CD4-positive, alpha-beta T cell (primary cell): ENCODE data around the gene IQSEC3. TPM values are rescaled to one million over a fixed set of nuclear protein-coding genes. Genes with fewer than 3 reads are reported as not detected.

Experiments used
- ATAC-seq: fragments of 200-7000 bp; cut with Tn5 transposase; one replicate; pipeline ENCODE4 v1.10.0; 2022; ENCODE audit warnings: mild to moderate bottlenecking; ENCODE audit not compliant: poor library complexity
- CTCF ChIA-PET: fragments of 350-600 bp; sonication (Branson Sonifier 250); formaldehyde crosslinking; loops from one replicate; lab custom pipeline; 2021; ENCODE audit warnings: antibody characterized with exemption, inconsistent platforms; lab: Charles Lee
- POLR2A ChIA-PET: fragments of 350-600 bp; sonication (Branson Sonifier 250); formaldehyde crosslinking; loops from one replicate; lab custom pipeline; 2021; ENCODE audit warnings: antibody characterized with exemption, inconsistent platforms; lab: Charles Lee
- DNase-seq, 14 experiments: peaks; one replicate each; pipeline ENCODE4 v3.0.0-alpha.2; 2013 to 2020; ENCODE audit warnings: mixed read lengths in 2 of 14
- H3K27ac ChIP-seq, 2 donors: one replicate each; pipeline versions ENCODE4 v1.5.1 to v1.7.0; 2013; ENCODE audit warnings: low read length in 2 of 2, low read depth in 1 of 2, mild to moderate bottlenecking in 1 of 2
- H3K27me3 ChIP-seq, 2 experiments: 1 replicate in 1 of 2; 2 replicates in 1 of 2; pipeline versions ENCODE4 v1.6.1 to v1.7.0; 2013; ENCODE audit warnings: low read length in 2 of 2, control low read depth in 1 of 2, mild to moderate bottlenecking in 1 of 2, moderate library complexity in 1 of 2; ENCODE audit not compliant: insufficient read depth in 2 of 2, control insufficient read depth in 1 of 2
- H3K36me3 ChIP-seq: one replicate; pipeline ENCODE4 v1.6.1; 2013; ENCODE audit warnings: low read length, control low read depth; ENCODE audit not compliant: insufficient read depth
- H3K4me1 ChIP-seq: one replicate; pipeline ENCODE4 v1.6.1; 2013; ENCODE audit warnings: low read length, control low read depth; ENCODE audit not compliant: insufficient read depth
- H3K4me3 ChIP-seq: one replicate; pipeline ENCODE4 v1.5.1; 2013; ENCODE audit warnings: mild to moderate bottlenecking, low read length, moderate library complexity
- H3K9me3 ChIP-seq, 2 experiments: 1 replicate in 1 of 2; 2 replicates in 1 of 2; pipeline versions ENCODE4 v1.6.1 to v1.7.0; 2013; ENCODE audit warnings: low read length in 2 of 2, mild to moderate bottlenecking in 2 of 2, control low read depth in 1 of 2, moderate library complexity in 1 of 2; ENCODE audit not compliant: control insufficient read depth in 1 of 2, insufficient read depth in 1 of 2
- H3K27ac Mint-ChIP-seq: one replicate; pipeline ENCODE4 v1.8.0; 2020; ENCODE audit warnings: mixed read lengths
- H3K27me3 Mint-ChIP-seq: one replicate; pipeline ENCODE4 v1.8.0; 2021; ENCODE audit warnings: mixed read lengths
- H3K36me3 Mint-ChIP-seq: one replicate; pipeline ENCODE4 v1.8.0; 2021; ENCODE audit warnings: low read depth, mixed read lengths
- H3K4me1 Mint-ChIP-seq: one replicate; pipeline ENCODE4 v1.8.0; 2021; ENCODE audit warnings: low read depth, mixed read lengths
- H3K4me3 Mint-ChIP-seq: one replicate; pipeline ENCODE4 v1.8.0; 2020; ENCODE audit warnings: mild to moderate bottlenecking, mixed read lengths
- H3K9me3 Mint-ChIP-seq: one replicate; pipeline ENCODE4 v1.8.0; 2020; ENCODE audit warnings: mixed read lengths
- intact Hi-C, 2 experiments: fragments of 100-400 bp; cut with DNase I in 1 of 2; cut with micrococcal nuclease in 1 of 2; formaldehyde crosslinking; loops; one replicate each; pipeline versions ENCODE4 v1.15.1 to v1.9.0; 2023 to 2025; cut with DNase I, micrococcal nuclease
- total RNA-seq, 174 experiments: library from RNA in 2 of 174; stranded (reverse) in 2 of 174; gene quantifications; one replicate each; pipeline ENCODE4 v1.2.3 and lab custom pipeline; 2021 to 2026
- TF ChIP-seq, protein P1 (sequence below): fragments of 200-600 bp; IDR thresholded peaks from one replicate; pipeline ENCODE4 v1.8.0; 2022; ENCODE audit warnings: antibody characterized with exemption, mild to moderate bottlenecking

Gene IQSEC3
- total RNA-seq, 2 experiments from 2014 or later, result 0.19 TPM; not detected in 1

DNA sequence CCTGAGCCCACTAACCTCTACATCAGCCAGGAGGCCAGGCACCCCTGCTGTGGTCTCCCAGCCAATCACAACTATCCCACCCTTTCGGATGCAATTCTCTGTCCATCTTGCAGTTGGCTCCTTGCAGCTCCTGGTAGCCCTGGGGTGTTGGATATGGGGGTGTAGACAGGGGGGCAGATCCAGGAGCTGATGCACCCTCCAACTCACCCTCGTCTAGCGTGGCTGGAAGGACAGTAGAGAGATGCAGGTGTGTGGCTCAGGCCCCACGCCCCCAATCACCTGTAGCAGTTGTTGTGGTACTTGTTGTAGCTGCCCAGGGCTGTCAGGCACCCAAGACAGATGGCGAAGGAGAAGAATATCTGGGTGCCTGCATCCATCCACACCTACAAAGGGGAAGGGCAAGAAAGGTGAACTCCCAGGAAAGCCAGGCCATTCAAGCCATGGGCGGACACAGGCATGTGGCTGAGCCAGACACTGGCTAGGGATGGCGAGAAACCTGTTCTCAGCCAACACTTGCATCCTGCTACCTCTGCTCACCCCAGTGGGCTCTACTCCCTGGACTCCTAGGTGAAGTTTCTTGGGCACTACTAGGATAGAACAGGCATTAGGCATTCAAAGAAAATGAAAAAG is 160.8 kb downstream of the IQSEC3 start:
- Histone ChIP-seq H3K36me3 (no peaks in the 10 kb centered on the region), H3K9me3 (no peaks in the 10 kb centered on the region), H3K27me3 (peaks cover 0 to 1% of the 10 kb centered on the region in 2 experiments), H3K27ac (no peak overlapping the region), H3K4me3 (no peak overlapping the region), H3K4me1 (no peaks in the 10 kb centered on the region)
- Mint-ChIP-seq H3K4me1 (no peaks in the 10 kb centered on the region), H3K27ac (no peak overlapping the region), H3K36me3 (no peaks in the 10 kb centered on the region), H3K4me3 (no peak overlapping the region), H3K9me3 (no peaks in the 10 kb centered on the region), H3K27me3 (no peaks in the 10 kb centered on the region)
- no peak for ATAC-seq
- intact Hi-C loops, result no loop called here
- DNase-seq, result no peak
- ChIA-PET POLR2A (no interaction called here), CTCF (no interaction called here)
- TF ChIP-seq, protein P1, sequence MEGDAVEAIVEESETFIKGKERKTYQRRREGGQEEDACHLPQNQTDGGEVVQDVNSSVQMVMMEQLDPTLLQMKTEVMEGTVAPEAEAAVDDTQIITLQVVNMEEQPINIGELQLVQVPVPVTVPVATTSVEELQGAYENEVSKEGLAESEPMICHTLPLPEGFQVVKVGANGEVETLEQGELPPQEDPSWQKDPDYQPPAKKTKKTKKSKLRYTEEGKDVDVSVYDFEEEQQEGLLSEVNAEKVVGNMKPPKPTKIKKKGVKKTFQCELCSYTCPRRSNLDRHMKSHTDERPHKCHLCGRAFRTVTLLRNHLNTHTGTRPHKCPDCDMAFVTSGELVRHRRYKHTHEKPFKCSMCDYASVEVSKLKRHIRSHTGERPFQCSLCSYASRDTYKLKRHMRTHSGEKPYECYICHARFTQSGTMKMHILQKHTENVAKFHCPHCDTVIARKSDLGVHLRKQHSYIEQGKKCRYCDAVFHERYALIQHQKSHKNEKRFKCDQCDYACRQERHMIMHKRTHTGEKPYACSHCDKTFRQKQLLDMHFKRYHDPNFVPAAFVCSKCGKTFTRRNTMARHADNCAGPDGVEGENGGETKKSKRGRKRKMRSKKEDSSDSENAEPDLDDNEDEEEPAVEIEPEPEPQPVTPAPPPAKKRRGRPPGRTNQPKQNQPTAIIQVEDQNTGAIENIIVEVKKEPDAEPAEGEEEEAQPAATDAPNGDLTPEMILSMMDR, result no peak

Other genes starting within 250 kb of the IQSEC3 start
- gene SLC6A12, start 147.4 kb downstream of the IQSEC3 start, total RNA-seq, result not detected
- under 1 TPM; 0.11 to 0.60 TPM for gene SLC6A13, start 196.1 kb downstream of the IQSEC3 start, total RNA-seq